ENCODE data around the gene CLTB. TPM values are rescaled to one million over a fixed set of nuclear protein-coding genes. Genes with fewer than 3 reads are reported as not detected.

CLTB gene
- total and polyA plus RNA-seq, 2 of the 13 experiments (the other 11 are each of a cell fraction or from before 2014, with no cell fraction given) = 23.3 to 33.8 TPM

DNA sequence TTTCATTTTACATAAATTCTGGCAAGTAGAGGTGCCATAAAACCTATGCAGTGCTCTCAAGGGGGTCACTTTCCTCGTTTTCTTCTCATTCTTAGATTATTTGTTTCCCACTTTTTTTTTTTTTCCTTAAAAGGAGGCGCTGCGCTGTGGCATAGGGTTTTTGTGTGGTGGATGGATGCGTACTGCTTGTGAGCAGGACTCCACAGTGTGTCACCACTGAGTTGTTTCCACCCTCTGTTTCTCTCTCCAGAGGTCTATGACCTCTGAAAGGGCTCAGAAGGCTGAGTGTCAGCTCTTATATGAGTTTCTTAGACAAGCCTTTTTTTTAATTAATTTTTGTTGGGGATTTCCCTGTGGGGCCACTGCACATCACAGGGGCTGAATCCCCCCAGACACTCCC is 13.6 kb upstream of the CLTB start:
- H3K27me3 ChIP-seq (ENCODE audit: control insufficient read depth in 1 of 2, insufficient read depth in 2 of 2, low read length in 2 of 2) = no peaks in the 10 kb centered on the region
- ATAC-seq = peak; percentile 98
- H3K9me3 ChIP-seq (ENCODE audit: low read length) = no peaks in the 10 kb centered on the region
- CTCF ChIA-PET (ENCODE audit: low intra/inter-chr PET ratio, low total read pairs) = interaction anchor here (1.2 to 1.4 kb wide), 2 partner anchors 13 to 17 kb away, joined by 4 to 6 read pairs; partner anchors contain the start of gene CLTB
- H4K20me1 ChIP-seq (ENCODE audit: insufficient read depth, low read length) = no peaks in the 10 kb centered on the region
- H2AFZ ChIP-seq (ENCODE audit: low read length) = peak overlapping the region; percentile 74
- H3K36me3 ChIP-seq (replicated peaks in 1 of 2; ENCODE audit: control insufficient read depth in 1 of 2, insufficient read depth in 2 of 2, low read length in 2 of 2) = no peaks in the 10 kb centered on the region
- H3K4me2 ChIP-seq (ENCODE audit: low read depth, low read length) = peak overlapping the region; percentile 51
- peaks cover 34% of the 10 kb centered on the region for H3K4me1 ChIP-seq (ENCODE audit: insufficient read depth, low read length)
- BruUV-seq (replicated peaks) = no TSS peak
- POLR2A ChIA-PET = interaction anchor here (1.0 to 1.6 kb wide), 3 partner anchors 11 to 19 kb away, joined by 3 to 5 read pairs (median 3); partner anchors contain the start of gene FAF2
- FAIRE-seq = no peak
- H3K9ac ChIP-seq (ENCODE audit: insufficient read depth, low read depth, low read length) = 0 out of 2 replicates have a peak overlapping the region, but pooled peaks have one; percentile 3
- H3K4me3 ChIP-seq (replicated peaks in 1 of 3; ENCODE audit: insufficient read depth in 1 of 3, low read depth in 2 of 3, low read length in 3 of 3) = peak overlapping the region in 1 of 3 experiments; percentile 17; a peak in 3 of 6 replicates
- intact Hi-C loops (cut with micrococcal nuclease; ENCODE audit: unreplicated experiment) (loop anchor here (2.0 kb wide), 1 partner anchor 19 kb away; the partner anchor contains the start of gene FAF2), in situ Hi-C loops (cut with HindIII; ENCODE audit: extremely low pct_ligation_motif_present, low pct_unique_long_range_greater_than_20kb) (loop anchor here (25.0 kb wide), 1 partner anchor 568 kb away; the partner anchor contains the start of gene CPLX2)
- DNase-seq (ENCODE audit: low spot score) = peak; percentile 60
- H3K27ac ChIP-seq (ENCODE audit: extremely low read length, insufficient read depth, low read length) = no peak overlapping the region
- H3K79me2 ChIP-seq (ENCODE audit: insufficient read depth, low read length) = no peaks in the 10 kb centered on the region
- WGBS (ENCODE audit: low lambda C conversion rate) = 3% methylated on average over 4 of the region's 4 CpGs
- TF ChIP-seq, protein P1, sequence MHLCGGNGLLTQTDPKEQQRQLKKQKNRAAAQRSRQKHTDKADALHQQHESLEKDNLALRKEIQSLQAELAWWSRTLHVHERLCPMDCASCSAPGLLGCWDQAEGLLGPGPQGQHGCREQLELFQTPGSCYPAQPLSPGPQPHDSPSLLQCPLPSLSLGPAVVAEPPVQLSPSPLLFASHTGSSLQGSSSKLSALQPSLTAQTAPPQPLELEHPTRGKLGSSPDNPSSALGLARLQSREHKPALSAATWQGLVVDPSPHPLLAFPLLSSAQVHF (CRISPR knock-in tag; IDR thresholded peaks at IDR 0.05) = no peak
- TF ChIP-seq PTBP1 (IDR thresholded peaks at IDR 0.05; ENCODE audit: low read depth, low read length, poor library complexity, severe bottlenecking) = no peak
- TF ChIP-seq ZNF790 (CRISPR knock-in tag; IDR thresholded peaks at IDR 0.05; ENCODE audit: borderline replicate concordance) = no peak
- TF ChIP-seq REXO4 (CRISPR knock-in tag; IDR thresholded peaks at IDR 0.05; ENCODE audit: borderline replicate concordance) = no peak
- TF ChIP-seq, protein P2, sequence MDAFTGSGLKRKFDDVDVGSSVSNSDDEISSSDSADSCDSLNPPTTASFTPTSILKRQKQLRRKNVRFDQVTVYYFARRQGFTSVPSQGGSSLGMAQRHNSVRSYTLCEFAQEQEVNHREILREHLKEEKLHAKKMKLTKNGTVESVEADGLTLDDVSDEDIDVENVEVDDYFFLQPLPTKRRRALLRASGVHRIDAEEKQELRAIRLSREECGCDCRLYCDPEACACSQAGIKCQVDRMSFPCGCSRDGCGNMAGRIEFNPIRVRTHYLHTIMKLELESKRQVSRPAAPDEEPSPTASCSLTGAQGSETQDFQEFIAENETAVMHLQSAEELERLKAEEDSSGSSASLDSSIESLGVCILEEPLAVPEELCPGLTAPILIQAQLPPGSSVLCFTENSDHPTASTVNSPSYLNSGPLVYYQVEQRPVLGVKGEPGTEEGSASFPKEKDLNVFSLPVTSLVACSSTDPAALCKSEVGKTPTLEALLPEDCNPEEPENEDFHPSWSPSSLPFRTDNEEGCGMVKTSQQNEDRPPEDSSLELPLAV (CRISPR knock-in tag; conservative IDR thresholded peaks at IDR 0.05; ENCODE audit: low read depth) = no peak
- no peak for TF ChIP-seq NFYB (CRISPR knock-in tag; IDR thresholded peaks at IDR 0.05)
- no peak for TF ChIP-seq KMT2B (CRISPR knock-in tag; IDR thresholded peaks at IDR 0.05)
- 0 out of 2 replicates have a peak, but pooled peaks have one; percentile 29 for TF ChIP-seq SMAD3 (CRISPR knock-in tag; IDR thresholded peaks at IDR 0.05)
- no peak for TF ChIP-seq ZSCAN22 (CRISPR knock-in tag; IDR thresholded peaks at IDR 0.05)
- TF ChIP-seq ZFP41 (CRISPR knock-in tag; IDR thresholded peaks at IDR 0.05; ENCODE audit: borderline replicate concordance) = no peak
- TF ChIP-seq RAD21 (CRISPR knock-in tag; IDR thresholded peaks at IDR 0.05) = peak; percentile 23; the same call in 1 of the 2 replicates
- TF ChIP-seq, protein P3, sequence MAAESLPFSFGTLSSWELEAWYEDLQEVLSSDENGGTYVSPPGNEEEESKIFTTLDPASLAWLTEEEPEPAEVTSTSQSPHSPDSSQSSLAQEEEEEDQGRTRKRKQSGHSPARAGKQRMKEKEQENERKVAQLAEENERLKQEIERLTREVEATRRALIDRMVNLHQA (CRISPR knock-in tag; IDR thresholded peaks at IDR 0.05) = no peak
- no peak for TF ChIP-seq CENPT (CRISPR knock-in tag; IDR thresholded peaks at IDR 0.05; ENCODE audit: low read depth)
- TF ChIP-seq, protein P4, sequence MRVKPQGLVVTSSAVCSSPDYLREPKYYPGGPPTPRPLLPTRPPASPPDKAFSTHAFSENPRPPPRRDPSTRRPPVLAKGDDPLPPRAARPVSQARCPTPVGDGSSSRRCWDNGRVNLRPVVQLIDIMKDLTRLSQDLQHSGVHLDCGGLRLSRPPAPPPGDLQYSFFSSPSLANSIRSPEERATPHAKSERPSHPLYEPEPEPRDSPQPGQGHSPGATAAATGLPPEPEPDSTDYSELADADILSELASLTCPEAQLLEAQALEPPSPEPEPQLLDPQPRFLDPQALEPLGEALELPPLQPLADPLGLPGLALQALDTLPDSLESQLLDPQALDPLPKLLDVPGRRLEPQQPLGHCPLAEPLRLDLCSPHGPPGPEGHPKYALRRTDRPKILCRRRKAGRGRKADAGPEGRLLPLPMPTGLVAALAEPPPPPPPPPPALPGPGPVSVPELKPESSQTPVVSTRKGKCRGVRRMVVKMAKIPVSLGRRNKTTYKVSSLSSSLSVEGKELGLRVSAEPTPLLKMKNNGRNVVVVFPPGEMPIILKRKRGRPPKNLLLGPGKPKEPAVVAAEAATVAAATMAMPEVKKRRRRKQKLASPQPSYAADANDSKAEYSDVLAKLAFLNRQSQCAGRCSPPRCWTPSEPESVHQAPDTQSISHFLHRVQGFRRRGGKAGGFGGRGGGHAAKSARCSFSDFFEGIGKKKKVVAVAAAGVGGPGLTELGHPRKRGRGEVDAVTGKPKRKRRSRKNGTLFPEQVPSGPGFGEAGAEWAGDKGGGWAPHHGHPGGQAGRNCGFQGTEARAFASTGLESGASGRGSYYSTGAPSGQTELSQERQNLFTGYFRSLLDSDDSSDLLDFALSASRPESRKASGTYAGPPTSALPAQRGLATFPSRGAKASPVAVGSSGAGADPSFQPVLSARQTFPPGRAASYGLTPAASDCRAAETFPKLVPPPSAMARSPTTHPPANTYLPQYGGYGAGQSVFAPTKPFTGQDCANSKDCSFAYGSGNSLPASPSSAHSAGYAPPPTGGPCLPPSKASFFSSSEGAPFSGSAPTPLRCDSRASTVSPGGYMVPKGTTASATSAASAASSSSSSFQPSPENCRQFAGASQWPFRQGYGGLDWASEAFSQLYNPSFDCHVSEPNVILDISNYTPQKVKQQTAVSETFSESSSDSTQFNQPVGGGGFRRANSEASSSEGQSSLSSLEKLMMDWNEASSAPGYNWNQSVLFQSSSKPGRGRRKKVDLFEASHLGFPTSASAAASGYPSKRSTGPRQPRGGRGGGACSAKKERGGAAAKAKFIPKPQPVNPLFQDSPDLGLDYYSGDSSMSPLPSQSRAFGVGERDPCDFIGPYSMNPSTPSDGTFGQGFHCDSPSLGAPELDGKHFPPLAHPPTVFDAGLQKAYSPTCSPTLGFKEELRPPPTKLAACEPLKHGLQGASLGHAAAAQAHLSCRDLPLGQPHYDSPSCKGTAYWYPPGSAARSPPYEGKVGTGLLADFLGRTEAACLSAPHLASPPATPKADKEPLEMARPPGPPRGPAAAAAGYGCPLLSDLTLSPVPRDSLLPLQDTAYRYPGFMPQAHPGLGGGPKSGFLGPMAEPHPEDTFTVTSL (CRISPR knock-in tag; IDR thresholded peaks at IDR 0.05; ENCODE audit: borderline replicate concordance) = no peak
- TF ChIP-seq ZSCAN25 (CRISPR knock-in tag; IDR thresholded peaks at IDR 0.05) = no peak
- no peak for TF ChIP-seq MLLT10 (CRISPR knock-in tag; IDR thresholded peaks at IDR 0.05)
- TF ChIP-seq SRSF1 (optimal IDR thresholded peaks at IDR 0.05; ENCODE audit: low read depth, low read length) = no peak

Measured in HepG2 (cell line).